Neural cell (in vitro differentiated cells): ENCODE data around the gene AGXT.

Experiments
- CTCF ChIP-seq: fragments of 450-650 bp; IDR thresholded peaks from 2 replicates; pipeline ENCODE4 v1.5.1; 2014; ENCODE audit warnings: antibody characterized with exemption, mild to moderate bottlenecking, moderate library complexity; ENCODE audit not compliant: poor library complexity, severe bottlenecking
- EP300 ChIP-seq: fragments of 450-650 bp; conservative IDR thresholded peaks from 2 replicates; pipeline ENCODE4 v1.6.1; 2014; ENCODE audit warnings: antibody characterized with exemption, mild to moderate bottlenecking, moderate library complexity; ENCODE audit not compliant: poor library complexity, severe bottlenecking
- EZH2 ChIP-seq: fragments of 200-600, 300-800 bp; shearing (Covaris generic), sonication (generic); IDR thresholded peaks from 2 replicates; pipeline ENCODE4 v1.6.1; 2014; ENCODE audit warnings: antibody characterized with exemption, low read length, borderline replicate concordance, mild to moderate bottlenecking; ENCODE audit not compliant: insufficient read depth, poor library complexity, severe bottlenecking
- MXI1 ChIP-seq: fragments of 450-650 bp; conservative IDR thresholded peaks from 2 replicates; pipeline ENCODE4 v1.6.1; 2014; ENCODE audit warnings: antibody characterized with exemption, mild to moderate bottlenecking; ENCODE audit not compliant: poor library complexity, severe bottlenecking
- POLR2AphosphoS5 ChIP-seq: IDR thresholded peaks from 2 replicates; pipeline ENCODE4 v1.6.1; 2012
- REST ChIP-seq: IDR thresholded peaks from 2 replicates; pipeline ENCODE4 v1.6.1; 2012; ENCODE audit warnings: borderline replicate concordance
- SMC3 ChIP-seq: fragments of 450-650 bp; conservative IDR thresholded peaks from 2 replicates; pipeline ENCODE4 v1.6.1; 2014; ENCODE audit warnings: antibody characterized with exemption, mild to moderate bottlenecking, moderate library complexity; ENCODE audit not compliant: poor library complexity

GRCh38 chr2:240840435-240841060, 28.1 kb upstream of the AGXT start:
- TF ChIP-seq CTCF (peak; percentile 75), EP300 (no peak), EZH2 (no peak), REST (no peak), SMC3 (peak; percentile 78), POLR2AphosphoS5 (no peak), MXI1 (no peak)
